ENCODE results near the gene COP1.

DNA sequence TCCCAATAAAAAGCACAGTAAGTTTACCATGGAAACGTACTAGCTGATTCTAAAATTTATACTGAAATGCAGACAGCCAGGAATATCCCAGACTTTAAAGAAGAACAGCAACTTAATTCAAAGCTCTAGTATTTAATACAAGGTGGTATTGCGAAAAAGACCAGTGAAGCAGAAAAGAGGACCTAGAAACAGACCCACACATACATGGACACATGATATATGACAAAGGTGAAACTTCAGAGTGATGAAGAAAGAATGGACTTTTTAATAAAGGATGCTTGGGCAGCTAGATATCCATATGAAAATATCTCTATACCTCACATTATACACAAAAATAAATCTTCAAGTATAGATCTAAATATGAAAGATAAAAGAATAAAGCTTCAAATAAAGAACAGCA, 62.6 kb downstream of the COP1 start:
- TF ChIP-seq, protein P1, sequence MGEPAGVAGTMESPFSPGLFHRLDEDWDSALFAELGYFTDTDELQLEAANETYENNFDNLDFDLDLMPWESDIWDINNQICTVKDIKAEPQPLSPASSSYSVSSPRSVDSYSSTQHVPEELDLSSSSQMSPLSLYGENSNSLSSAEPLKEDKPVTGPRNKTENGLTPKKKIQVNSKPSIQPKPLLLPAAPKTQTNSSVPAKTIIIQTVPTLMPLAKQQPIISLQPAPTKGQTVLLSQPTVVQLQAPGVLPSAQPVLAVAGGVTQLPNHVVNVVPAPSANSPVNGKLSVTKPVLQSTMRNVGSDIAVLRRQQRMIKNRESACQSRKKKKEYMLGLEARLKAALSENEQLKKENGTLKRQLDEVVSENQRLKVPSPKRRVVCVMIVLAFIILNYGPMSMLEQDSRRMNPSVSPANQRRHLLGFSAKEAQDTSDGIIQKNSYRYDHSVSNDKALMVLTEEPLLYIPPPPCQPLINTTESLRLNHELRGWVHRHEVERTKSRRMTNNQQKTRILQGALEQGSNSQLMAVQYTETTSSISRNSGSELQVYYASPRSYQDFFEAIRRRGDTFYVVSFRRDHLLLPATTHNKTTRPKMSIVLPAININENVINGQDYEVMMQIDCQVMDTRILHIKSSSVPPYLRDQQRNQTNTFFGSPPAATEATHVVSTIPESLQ (CRISPR knock-in tag; IDR thresholded peaks at IDR 0.05) = no peak
- TF ChIP-seq, protein P2, sequence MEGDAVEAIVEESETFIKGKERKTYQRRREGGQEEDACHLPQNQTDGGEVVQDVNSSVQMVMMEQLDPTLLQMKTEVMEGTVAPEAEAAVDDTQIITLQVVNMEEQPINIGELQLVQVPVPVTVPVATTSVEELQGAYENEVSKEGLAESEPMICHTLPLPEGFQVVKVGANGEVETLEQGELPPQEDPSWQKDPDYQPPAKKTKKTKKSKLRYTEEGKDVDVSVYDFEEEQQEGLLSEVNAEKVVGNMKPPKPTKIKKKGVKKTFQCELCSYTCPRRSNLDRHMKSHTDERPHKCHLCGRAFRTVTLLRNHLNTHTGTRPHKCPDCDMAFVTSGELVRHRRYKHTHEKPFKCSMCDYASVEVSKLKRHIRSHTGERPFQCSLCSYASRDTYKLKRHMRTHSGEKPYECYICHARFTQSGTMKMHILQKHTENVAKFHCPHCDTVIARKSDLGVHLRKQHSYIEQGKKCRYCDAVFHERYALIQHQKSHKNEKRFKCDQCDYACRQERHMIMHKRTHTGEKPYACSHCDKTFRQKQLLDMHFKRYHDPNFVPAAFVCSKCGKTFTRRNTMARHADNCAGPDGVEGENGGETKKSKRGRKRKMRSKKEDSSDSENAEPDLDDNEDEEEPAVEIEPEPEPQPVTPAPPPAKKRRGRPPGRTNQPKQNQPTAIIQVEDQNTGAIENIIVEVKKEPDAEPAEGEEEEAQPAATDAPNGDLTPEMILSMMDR (IDR thresholded peaks at IDR 0.05) = no peak
- no peak for TF ChIP-seq RELA (CRISPR knock-in tag; IDR thresholded peaks at IDR 0.05; ENCODE audit: borderline replicate concordance)
